Endothelial cell of umbilical vein (primary cell): ENCODE results near the gene LAMA4. TPM values are rescaled to one million over a fixed set of nuclear protein-coding genes. Genes with fewer than 3 reads are reported as not detected.

Source experiments
- BruUV-seq: library from RNA; stranded (reverse); fragments of 400-500 nt; replicated peaks from 2 replicates; lab custom pipeline; 2021; lab: Mats Ljungman, UMichigan
- CTCF ChIA-PET: fragments of 300-600, 350-600 bp; sonication (Branson Sonifier 250); formaldehyde crosslinking; loops from one replicate; lab custom pipeline; 2021; ENCODE audit warnings: antibody characterized with exemption, inconsistent platforms; lab: Charles Lee
- POLR2A ChIA-PET: fragments of 300-600, 350-600 bp; sonication (Branson Sonifier 250); formaldehyde crosslinking; loops from one replicate; lab custom pipeline; 2021; ENCODE audit warnings: antibody characterized with exemption, inconsistent platforms; lab: Charles Lee
- DNase-seq: peaks from one replicate; pipeline ENCODE4 v3.0.0-alpha.2; 2011; ENCODE audit warnings: low read depth, low spot score
- FAIRE-seq: peaks from 2 replicates; lab custom pipeline; 2011; peaks lifted over from hg19 to GRCh38; lab: Jason Lieb, UNC
- H2AFZ ChIP-seq: 2 replicates; pipeline ENCODE4 v1.6.0; 2012; ENCODE audit warnings: low read depth, low read length, control low read depth, inconsistent platforms
- H3K27ac ChIP-seq: 2 replicates; pipeline ENCODE4 v1.5.1; 2011; ENCODE audit warnings: low read depth, mild to moderate bottlenecking, control low read depth, low read length, moderate library complexity; ENCODE audit not compliant: insufficient read depth
- H3K27me3 ChIP-seq, 2 experiments: 2 replicates each; pipeline versions ENCODE4 v1.6.0 to v1.6.1; 2011; ENCODE audit warnings: low read length in 2 of 2, mixed read lengths in 1 of 2; ENCODE audit not compliant: control insufficient read depth in 2 of 2, insufficient read depth in 2 of 2
- H3K36me3 ChIP-seq, 2 experiments: 2 replicates in 1 of 2; 3 replicates in 1 of 2; pipeline ENCODE4 v1.5.1; 2011; ENCODE audit warnings: low read length in 2 of 2, mild to moderate bottlenecking in 1 of 2, moderate library complexity in 1 of 2; ENCODE audit not compliant: control insufficient read depth in 2 of 2, insufficient read depth in 2 of 2; ENCODE audit errors: extremely low read depth in 1 of 2
- H3K4me1 ChIP-seq: 3 replicates; pipeline ENCODE4 v1.5.1; 2011; ENCODE audit warnings: mild to moderate bottlenecking, low read length; ENCODE audit not compliant: control insufficient read depth, insufficient read depth; ENCODE audit errors: extremely low read depth
- H3K4me2 ChIP-seq: 2 replicates; pipeline ENCODE4 v1.6.1; 2011; ENCODE audit warnings: low read length, control low read depth, mixed read lengths; ENCODE audit not compliant: insufficient read depth
- H3K4me3 ChIP-seq, 3 experiments: fragments of 200-600 bp in 1 of 3; sonication (generic), shearing (Covaris generic) in 1 of 3; replicated peaks in 1 of 3; 2 replicates each; pipeline ENCODE4 v1.5.1; 2011 to 2016; ENCODE audit warnings: control low read depth in 3 of 3, low read length in 3 of 3, mild to moderate bottlenecking in 2 of 3, inconsistent platforms in 1 of 3, low read depth in 1 of 3, moderate library complexity in 1 of 3; ENCODE audit not compliant: insufficient read depth in 1 of 3
- H3K79me2 ChIP-seq: 2 replicates; pipeline ENCODE4 v1.6.0; 2012; ENCODE audit warnings: low read length, inconsistent platforms; ENCODE audit not compliant: control insufficient read depth, insufficient read depth
- H3K9ac ChIP-seq: replicated peaks from 2 replicates; pipeline ENCODE3; 2011; ENCODE audit warnings: low read length, control low read depth; ENCODE audit not compliant: insufficient read depth; ENCODE audit errors: extremely low read depth
- H3K9me1 ChIP-seq: replicated peaks from 3 replicates; pipeline ENCODE4 v1.6.0; 2011; ENCODE audit warnings: mild to moderate bottlenecking, low read length; ENCODE audit not compliant: control insufficient read depth, insufficient read depth; ENCODE audit errors: extremely low read depth
- H3K9me3 ChIP-seq: replicated peaks from 2 replicates; pipeline ENCODE4 v1.5.1; 2012; ENCODE audit warnings: low read length, inconsistent platforms; ENCODE audit not compliant: control insufficient read depth, insufficient read depth
- H4K20me1 ChIP-seq: replicated peaks from 2 replicates; pipeline ENCODE3; 2011; ENCODE audit warnings: mild to moderate bottlenecking, low read length; ENCODE audit not compliant: control insufficient read depth, insufficient read depth; ENCODE audit errors: extremely low read depth
- EZH2 ChIP-seq: IDR thresholded peaks from 2 replicates; pipeline ENCODE4 v1.6.1; 2012; ENCODE audit warnings: borderline replicate concordance, low read depth, mild to moderate bottlenecking, moderate library complexity, low read length, inconsistent platforms; ENCODE audit not compliant: severe bottlenecking
- FOS ChIP-seq: IDR thresholded peaks from 2 replicates; pipeline ENCODE4 v1.6.1; 2011; ENCODE audit warnings: mild to moderate bottlenecking, low read length, moderate library complexity, borderline replicate concordance; ENCODE audit not compliant: insufficient read depth
- JUN ChIP-seq: IDR thresholded peaks from 2 replicates; pipeline ENCODE4 v1.6.1; 2011; ENCODE audit warnings: borderline replicate concordance, low read depth; ENCODE audit not compliant: insufficient read length, insufficient read depth
- POLR2A ChIP-seq: IDR thresholded peaks from 2 replicates; pipeline ENCODE4 v1.6.1; 2012; ENCODE audit warnings: low read depth, mild to moderate bottlenecking, control low read depth, low read length
- POLR2AphosphoS5 ChIP-seq: IDR thresholded peaks from 2 replicates; pipeline ENCODE4 v1.6.1; 2012; ENCODE audit warnings: low read depth, mild to moderate bottlenecking, control low read depth, low read length, moderate library complexity; ENCODE audit not compliant: insufficient read depth
- dilution Hi-C: fragments of 300-500 bp; cut with MboI; formaldehyde crosslinking; loops from one replicate; pipeline ENCODE4 v1.15.0; 2019; ENCODE audit warnings: low sequenced_read_pairs; ENCODE audit not compliant: extremely low pct_ligation_motif_present
- intact Hi-C: fragments of 100-400 bp; cut with micrococcal nuclease; formaldehyde crosslinking; loops from one replicate; pipeline ENCODE4 v1.10.0; 2022
- polyA plus RNA-seq, 4 experiments: library from polyadenylated mRNA; depleted of rRNA in 3 of 4; stranded (reverse) in 3 of 4; unstranded in 1 of 4; fragments of >200 nt; gene quantifications; 2 replicates each; pipeline versions ENCODE4 v1.2.1 to v1.2.3, GENCODE V29; 2011 to 2012; ENCODE audit warnings: missing spikeins in 1 of 4
- total RNA-seq: library from RNA; stranded (reverse); gene quantifications from 2 replicates; pipeline ENCODE4 v1.2.3, GENCODE V29; 2021
- TF ChIP-seq, protein P1 (sequence below), 2 donors: IDR thresholded peaks; 1 replicate in 1 of 2; 2 replicates in 1 of 2; pipeline ENCODE4 v1.5.1; 2011; ENCODE audit warnings: low read length in 2 of 2, mild to moderate bottlenecking in 2 of 2, moderate library complexity in 2 of 2, control low read depth in 1 of 2, inconsistent platforms in 1 of 2, low read depth in 1 of 2; ENCODE audit not compliant: insufficient read depth in 1 of 2; ENCODE audit errors: extremely low read depth in 1 of 2
- TF ChIP-seq, protein P2 (sequence below): IDR thresholded peaks from 2 replicates; pipeline ENCODE4 v1.6.1; 2011; ENCODE audit not compliant: insufficient read depth, insufficient read length

The LAMA4 gene
- total and polyA plus RNA-seq, 2 donors (not counting 3 experiments of a cell fraction or from before 2014, with no cell fraction given) = 384 to 629 TPM

DNA sequence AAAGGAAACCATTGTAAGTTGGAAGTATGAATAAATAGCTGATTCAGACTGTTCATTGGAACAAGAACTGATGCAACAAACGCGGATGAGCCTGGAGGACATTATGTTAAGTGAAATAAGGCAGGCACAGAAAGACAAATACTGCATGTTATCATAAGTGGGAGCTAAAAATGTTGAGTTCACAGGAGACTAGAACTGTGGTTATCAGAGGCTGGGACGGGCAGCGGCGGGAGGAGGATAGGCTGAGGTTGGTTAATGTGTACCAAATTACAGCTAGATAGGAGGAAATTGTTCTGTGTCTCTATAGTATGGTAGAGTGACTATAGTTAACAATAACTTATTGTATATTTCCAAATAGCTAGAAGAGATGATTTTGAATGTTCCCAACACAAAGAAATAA lies 126.2 kb downstream of the LAMA4 start:
- Histone ChIP-seq H3K4me3 (no peak overlapping the region), H3K36me3 (peaks cover 31 to 75% of the 10 kb centered on the region in 2 experiments), H2AFZ (no peak overlapping the region), H3K4me1 (no peaks in the 10 kb centered on the region), H3K79me2 (no peaks in the 10 kb centered on the region), H3K9me1 (no peaks in the 10 kb centered on the region), H3K9ac (no peak overlapping the region), H3K27me3 (no peaks in the 10 kb centered on the region), H3K9me3 (no peaks in the 10 kb centered on the region), H4K20me1 (no peaks in the 10 kb centered on the region), H3K27ac (no peak overlapping the region), H3K4me2 (no peak overlapping the region)
- FAIRE-seq = no peak
- TF ChIP-seq, protein P1, sequence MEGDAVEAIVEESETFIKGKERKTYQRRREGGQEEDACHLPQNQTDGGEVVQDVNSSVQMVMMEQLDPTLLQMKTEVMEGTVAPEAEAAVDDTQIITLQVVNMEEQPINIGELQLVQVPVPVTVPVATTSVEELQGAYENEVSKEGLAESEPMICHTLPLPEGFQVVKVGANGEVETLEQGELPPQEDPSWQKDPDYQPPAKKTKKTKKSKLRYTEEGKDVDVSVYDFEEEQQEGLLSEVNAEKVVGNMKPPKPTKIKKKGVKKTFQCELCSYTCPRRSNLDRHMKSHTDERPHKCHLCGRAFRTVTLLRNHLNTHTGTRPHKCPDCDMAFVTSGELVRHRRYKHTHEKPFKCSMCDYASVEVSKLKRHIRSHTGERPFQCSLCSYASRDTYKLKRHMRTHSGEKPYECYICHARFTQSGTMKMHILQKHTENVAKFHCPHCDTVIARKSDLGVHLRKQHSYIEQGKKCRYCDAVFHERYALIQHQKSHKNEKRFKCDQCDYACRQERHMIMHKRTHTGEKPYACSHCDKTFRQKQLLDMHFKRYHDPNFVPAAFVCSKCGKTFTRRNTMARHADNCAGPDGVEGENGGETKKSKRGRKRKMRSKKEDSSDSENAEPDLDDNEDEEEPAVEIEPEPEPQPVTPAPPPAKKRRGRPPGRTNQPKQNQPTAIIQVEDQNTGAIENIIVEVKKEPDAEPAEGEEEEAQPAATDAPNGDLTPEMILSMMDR (IDR thresholded peaks at IDR 0.05; ENCODE audit: extremely low read depth in 1 of 2, insufficient read depth in 1 of 2, low read depth in 1 of 2, low read length in 2 of 2) = no peak
- TF ChIP-seq EZH2 (no peak), FOS (no peak), POLR2AphosphoS5 (no peak), JUN (no peak), POLR2A (no peak)
- TF ChIP-seq, protein P2, sequence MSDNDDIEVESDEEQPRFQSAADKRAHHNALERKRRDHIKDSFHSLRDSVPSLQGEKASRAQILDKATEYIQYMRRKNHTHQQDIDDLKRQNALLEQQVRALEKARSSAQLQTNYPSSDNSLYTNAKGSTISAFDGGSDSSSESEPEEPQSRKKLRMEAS = no peak
- ChIA-PET CTCF (no interaction called here), POLR2A (no interaction called here)
- dilution Hi-C loops (no loop called here), intact Hi-C loops (no loop called here)
- no peak for DNase-seq
- BruUV-seq = no TSS peak
